H1 (cell line): Measurements from ENCODE around the gene RELCH. TPM values are rescaled to one million over a fixed set of nuclear protein-coding genes. Genes with fewer than 3 reads are reported as not detected.

Source experiments
- CBX8 ChIP-seq: fragments of 300-800, 300-1000 bp; sonication (generic); IDR thresholded peaks from 2 replicates; pipeline ENCODE4 v1.7.1; 2016; ENCODE audit warnings: low read depth, low read length, borderline replicate concordance
- CHD2 ChIP-seq: IDR thresholded peaks from 2 replicates; pipeline ENCODE4 v1.6.1; 2012; ENCODE audit warnings: low read length, improper control_type of control experiment
- JUN ChIP-seq: IDR thresholded peaks from 2 replicates; pipeline ENCODE4 v1.6.1; 2011; ENCODE audit warnings: low read depth, mild to moderate bottlenecking, improper control_type of control experiment, low read length
- TAF1 ChIP-seq: IDR thresholded peaks from 2 replicates; pipeline ENCODE4 v1.6.1; 2011; ENCODE audit warnings: mild to moderate bottlenecking, low read depth, low read length
- TAF7 ChIP-seq: optimal IDR thresholded peaks from 2 replicates; pipeline ENCODE3; 2011; ENCODE audit warnings: low read depth, mild to moderate bottlenecking, inconsistent platforms, low read length, moderate library complexity, borderline replicate concordance
- TBP ChIP-seq: IDR thresholded peaks from 2 replicates; pipeline ENCODE4 v1.6.1; 2011; ENCODE audit warnings: low read depth, low read length, improper control_type of control experiment
- polyA plus RNA-seq, 7 experiments: library from polyadenylated mRNA; depleted of rRNA in 3 of 7; stranded (reverse) in 5 of 7; unstranded in 2 of 7; fragments of >200 nt in 5 of 7; fragments of 200-250 nt in 2 of 7; gene quantifications; 1 replicate in 5 of 7; 2 replicates in 1 of 7; 4 replicates in 1 of 7; pipeline versions ENCODE4 v1.2.1 to v1.2.3, GENCODE V29; 2011 to 2013; ENCODE audit warnings: missing spikeins in 2 of 7, mixed read lengths in 2 of 7
- total RNA-seq: library from RNA; stranded (reverse); fragmentation: NEBNext Ultra II Directional; extraction: Animal tissue kit (Norgen Biotek cat#: 25700); gene quantifications from 2 replicates; pipeline ENCODE4 v1.2.1, GENCODE V29; 2021

RELCH gene
- total and polyA plus RNA-seq, 2 of the 8 experiments (the other 6 are each of a cell fraction or from before 2014, with no cell fraction given), result 7.3 to 26.9 TPM

GRCh38 chr18:62318228-62319180 is 131.4 kb downstream of the RELCH start (continued):
- TF ChIP-seq CHD2, result no peak
- no peak for TF ChIP-seq TBP
- TF ChIP-seq TAF1, result no peak
- no peak for TF ChIP-seq TAF7
- no peak for TF ChIP-seq JUN
- TF ChIP-seq CBX8, result no peak
- TF ChIP-seq, all 59 proteins: peak for 0
